ENCODE results near the gene ADCY5.

- TF ChIP-seq CTCF (tag by site-specific recombination; IDR thresholded peaks at IDR 0.05) = no peak
- TF ChIP-seq ZNF274 (IDR thresholded peaks at IDR 0.05; ENCODE audit: low read length) = no peak
- no peak for TF ChIP-seq ZNF274 (tag by site-specific recombination; IDR thresholded peaks at IDR 0.05; ENCODE audit: borderline replicate concordance)
- TF ChIP-seq, protein P1, sequence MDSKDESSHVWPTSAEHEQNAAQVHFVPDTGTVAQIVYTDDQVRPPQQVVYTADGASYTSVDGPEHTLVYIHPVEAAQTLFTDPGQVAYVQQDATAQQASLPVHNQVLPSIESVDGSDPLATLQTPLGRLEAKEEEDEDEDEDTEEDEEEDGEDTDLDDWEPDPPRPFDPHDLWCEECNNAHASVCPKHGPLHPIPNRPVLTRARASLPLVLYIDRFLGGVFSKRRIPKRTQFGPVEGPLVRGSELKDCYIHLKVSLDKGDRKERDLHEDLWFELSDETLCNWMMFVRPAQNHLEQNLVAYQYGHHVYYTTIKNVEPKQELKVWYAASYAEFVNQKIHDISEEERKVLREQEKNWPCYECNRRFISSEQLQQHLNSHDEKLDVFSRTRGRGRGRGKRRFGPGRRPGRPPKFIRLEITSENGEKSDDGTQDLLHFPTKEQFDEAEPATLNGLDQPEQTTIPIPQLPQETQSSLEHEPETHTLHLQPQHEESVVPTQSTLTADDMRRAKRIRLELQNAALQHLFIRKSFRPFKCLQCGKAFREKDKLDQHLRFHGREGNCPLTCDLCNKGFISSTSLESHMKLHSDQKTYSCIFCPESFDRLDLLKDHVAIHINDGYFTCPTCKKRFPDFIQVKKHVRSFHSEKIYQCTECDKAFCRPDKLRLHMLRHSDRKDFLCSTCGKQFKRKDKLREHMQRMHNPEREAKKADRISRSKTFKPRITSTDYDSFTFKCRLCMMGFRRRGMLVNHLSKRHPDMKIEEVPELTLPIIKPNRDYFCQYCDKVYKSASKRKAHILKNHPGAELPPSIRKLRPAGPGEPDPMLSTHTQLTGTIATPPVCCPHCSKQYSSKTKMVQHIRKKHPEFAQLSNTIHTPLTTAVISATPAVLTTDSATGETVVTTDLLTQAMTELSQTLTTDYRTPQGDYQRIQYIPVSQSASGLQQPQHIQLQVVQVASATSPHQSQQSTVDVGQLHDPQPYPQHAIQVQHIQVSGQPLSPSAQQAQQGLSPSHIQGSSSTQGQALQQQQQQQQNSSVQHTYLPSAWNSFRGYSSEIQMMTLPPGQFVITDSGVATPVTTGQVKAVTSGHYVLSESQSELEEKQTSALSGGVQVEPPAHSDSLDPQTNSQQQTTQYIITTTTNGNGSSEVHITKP (tag by site-specific recombination; IDR thresholded peaks at IDR 0.05) = no peak
These were observed 76.0 kb downstream of the ADCY5 start for GRCh38 chr3:123372686-123373473.
